K562 (cell line): ENCODE measurements around the gene C12orf43. TPM values are rescaled to one million over a fixed set of nuclear protein-coding genes. Genes with fewer than 3 reads are reported as not detected.
A peak's percentile ranks its signal among the peaks of the same experiment; 100 is the strongest.

Source experiments
- ARID1B ChIP-seq: fragments of 450-650 bp; IDR thresholded peaks from 2 replicates; pipeline ENCODE4 v1.6.1; 2016; ENCODE audit warnings: antibody characterized with exemption, mild to moderate bottlenecking, inconsistent platforms
- BACH1 ChIP-seq: fragments of 200-800 bp; sonication (Bioruptor generic); IDR thresholded peaks from 2 replicates; pipeline ENCODE4 v1.6.1; 2016; ENCODE audit warnings: missing genetic modification characterization, missing compliant biosample characterization
- BHLHE40 ChIP-seq: IDR thresholded peaks from 2 replicates; pipeline ENCODE4 v1.6.1; 2011; ENCODE audit warnings: low read length, improper control_type of control experiment
- HDAC8 ChIP-seq: fragments of 450-650 bp; IDR thresholded peaks from 2 replicates; pipeline ENCODE4 v1.6.1; 2016; ENCODE audit warnings: mild to moderate bottlenecking, missing genetic modification characterization, moderate library complexity, missing compliant biosample characterization
- LEF1 ChIP-seq: fragments of 450-650 bp; IDR thresholded peaks from 2 replicates; pipeline ENCODE4 v1.6.1; 2016; ENCODE audit warnings: mild to moderate bottlenecking
- MEF2D ChIP-seq: conservative IDR thresholded peaks from 2 replicates; pipeline ENCODE4 v1.6.1; 2016; ENCODE audit warnings: low read depth, missing genetic modification characterization, missing compliant biosample characterization
- NFRKB ChIP-seq: fragments of 450-650 bp; IDR thresholded peaks from 2 replicates; pipeline ENCODE4 v1.6.1; 2016; ENCODE audit warnings: low read depth
- PHB ChIP-seq: fragments of 250-450 bp; sonication (Bioruptor Pico); IDR thresholded peaks from 2 replicates; pipeline ENCODE4 v1.5.0; 2021
- RUNX1 ChIP-seq: sonication (generic); IDR thresholded peaks from 2 replicates; pipeline ENCODE4 v1.6.1; 2016; ENCODE audit warnings: antibody characterized with exemption, low read depth
- ZEB2 ChIP-seq: fragments of 450-650 bp; IDR thresholded peaks from 2 replicates; pipeline ENCODE4 v1.6.1; 2016
- ZNF174 ChIP-seq: fragments of 250-450 bp; sonication (Bioruptor Pico); IDR thresholded peaks from 2 replicates; pipeline ENCODE4 v1.4.0; 2020; ENCODE audit warnings: mild to moderate bottlenecking
- ZNF41 ChIP-seq: fragments of 250-450 bp; sonication (Bioruptor Pico); conservative IDR thresholded peaks from 2 replicates; pipeline ENCODE4 v1.4.0; 2020; ENCODE audit warnings: mild to moderate bottlenecking
- ZNF696 ChIP-seq: fragments of 250-450 bp; sonication (Bioruptor Pico); conservative IDR thresholded peaks from 2 replicates; pipeline ENCODE4 v1.4.0; 2020; ENCODE audit warnings: mild to moderate bottlenecking, moderate library complexity
- polyA plus RNA-seq, 8 experiments: library from polyadenylated mRNA; depleted of rRNA in 4 of 8; stranded (reverse) in 5 of 8; unstranded in 3 of 8; fragments of >200 nt; fragmentation: Nextera tagmentation in 2 of 8; fragmentation: Illumina TruSeq in 1 of 8; extraction: Ambion mirVana in 2 of 8; extraction: Trizol in 1 of 8; gene quantifications; 2 replicates each; pipeline versions ENCODE4 v1.2.1 to v1.2.3, GENCODE V29; 2011 to 2014; ENCODE audit warnings: inconsistent platforms in 1 of 8, missing spikeins in 1 of 8
- total RNA-seq, 7 experiments: library from RNA; depleted of rRNA in 6 of 7; stranded (reverse); fragments of >200 nt in 6 of 7; fragmentation: Illumina TruSeq in 2 of 7; extraction: Trizol in 2 of 7; gene quantifications; 2 replicates each; pipeline versions ENCODE4 v1.2.1 to v1.2.3, GENCODE V29; 2011 to 2021; ENCODE audit warnings: low replicate concordance in 1 of 7
- TF ChIP-seq, protein P1 (sequence below): fragments of 450-650 bp; IDR thresholded peaks from 2 replicates; pipeline ENCODE4 v1.6.1; 2016; ENCODE audit warnings: mild to moderate bottlenecking, moderate library complexity
- TF ChIP-seq, protein P2 (sequence below): fragments of 200-800 bp; sonication (Bioruptor generic); IDR thresholded peaks from 2 replicates; pipeline ENCODE4 v1.6.1; 2017; ENCODE audit warnings: missing genetic modification characterization, missing compliant biosample characterization
- TF ChIP-seq, protein P3 (sequence below): fragments of 250-450 bp; sonication (Bioruptor Pico); IDR thresholded peaks from 2 replicates; pipeline ENCODE4 v1.8.0; 2022; ENCODE audit warnings: inconsistent platforms, mild to moderate bottlenecking, moderate library complexity, borderline replicate concordance

Gene C12orf43
- total and polyA plus RNA-seq, 9 of the 15 experiments (the other 6 are each of a cell fraction or from before 2014, with no cell fraction given), result 4.3 to 22.2 (median 16.8) TPM

DNA sequence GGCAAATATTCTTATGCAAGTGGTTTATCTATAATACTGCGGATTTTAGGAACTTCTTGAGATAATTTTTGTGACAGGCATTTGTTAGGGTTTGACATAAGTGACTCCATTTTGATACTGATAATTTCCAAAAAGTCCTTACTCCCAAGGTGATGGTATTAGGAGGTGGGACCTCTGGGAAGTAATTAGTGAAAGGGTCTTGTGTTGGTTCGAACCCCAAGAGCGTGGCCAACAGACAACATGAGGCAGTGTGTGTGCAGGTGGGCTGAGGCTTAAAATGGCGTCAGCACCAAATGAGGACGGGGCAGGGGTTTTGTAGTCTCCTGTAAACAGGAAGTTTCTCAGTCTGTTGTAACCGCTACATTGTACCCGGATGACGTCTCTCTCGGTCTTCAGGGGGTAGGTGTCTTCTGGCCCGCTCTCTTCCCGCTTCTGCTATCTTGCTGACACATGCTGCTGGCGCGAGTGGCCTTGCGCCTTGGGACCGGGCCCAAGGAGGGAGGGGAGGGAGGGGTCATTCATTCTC, 1.7 kb upstream of the C12orf43 start (continued):
- TF ChIP-seq, protein P1, sequence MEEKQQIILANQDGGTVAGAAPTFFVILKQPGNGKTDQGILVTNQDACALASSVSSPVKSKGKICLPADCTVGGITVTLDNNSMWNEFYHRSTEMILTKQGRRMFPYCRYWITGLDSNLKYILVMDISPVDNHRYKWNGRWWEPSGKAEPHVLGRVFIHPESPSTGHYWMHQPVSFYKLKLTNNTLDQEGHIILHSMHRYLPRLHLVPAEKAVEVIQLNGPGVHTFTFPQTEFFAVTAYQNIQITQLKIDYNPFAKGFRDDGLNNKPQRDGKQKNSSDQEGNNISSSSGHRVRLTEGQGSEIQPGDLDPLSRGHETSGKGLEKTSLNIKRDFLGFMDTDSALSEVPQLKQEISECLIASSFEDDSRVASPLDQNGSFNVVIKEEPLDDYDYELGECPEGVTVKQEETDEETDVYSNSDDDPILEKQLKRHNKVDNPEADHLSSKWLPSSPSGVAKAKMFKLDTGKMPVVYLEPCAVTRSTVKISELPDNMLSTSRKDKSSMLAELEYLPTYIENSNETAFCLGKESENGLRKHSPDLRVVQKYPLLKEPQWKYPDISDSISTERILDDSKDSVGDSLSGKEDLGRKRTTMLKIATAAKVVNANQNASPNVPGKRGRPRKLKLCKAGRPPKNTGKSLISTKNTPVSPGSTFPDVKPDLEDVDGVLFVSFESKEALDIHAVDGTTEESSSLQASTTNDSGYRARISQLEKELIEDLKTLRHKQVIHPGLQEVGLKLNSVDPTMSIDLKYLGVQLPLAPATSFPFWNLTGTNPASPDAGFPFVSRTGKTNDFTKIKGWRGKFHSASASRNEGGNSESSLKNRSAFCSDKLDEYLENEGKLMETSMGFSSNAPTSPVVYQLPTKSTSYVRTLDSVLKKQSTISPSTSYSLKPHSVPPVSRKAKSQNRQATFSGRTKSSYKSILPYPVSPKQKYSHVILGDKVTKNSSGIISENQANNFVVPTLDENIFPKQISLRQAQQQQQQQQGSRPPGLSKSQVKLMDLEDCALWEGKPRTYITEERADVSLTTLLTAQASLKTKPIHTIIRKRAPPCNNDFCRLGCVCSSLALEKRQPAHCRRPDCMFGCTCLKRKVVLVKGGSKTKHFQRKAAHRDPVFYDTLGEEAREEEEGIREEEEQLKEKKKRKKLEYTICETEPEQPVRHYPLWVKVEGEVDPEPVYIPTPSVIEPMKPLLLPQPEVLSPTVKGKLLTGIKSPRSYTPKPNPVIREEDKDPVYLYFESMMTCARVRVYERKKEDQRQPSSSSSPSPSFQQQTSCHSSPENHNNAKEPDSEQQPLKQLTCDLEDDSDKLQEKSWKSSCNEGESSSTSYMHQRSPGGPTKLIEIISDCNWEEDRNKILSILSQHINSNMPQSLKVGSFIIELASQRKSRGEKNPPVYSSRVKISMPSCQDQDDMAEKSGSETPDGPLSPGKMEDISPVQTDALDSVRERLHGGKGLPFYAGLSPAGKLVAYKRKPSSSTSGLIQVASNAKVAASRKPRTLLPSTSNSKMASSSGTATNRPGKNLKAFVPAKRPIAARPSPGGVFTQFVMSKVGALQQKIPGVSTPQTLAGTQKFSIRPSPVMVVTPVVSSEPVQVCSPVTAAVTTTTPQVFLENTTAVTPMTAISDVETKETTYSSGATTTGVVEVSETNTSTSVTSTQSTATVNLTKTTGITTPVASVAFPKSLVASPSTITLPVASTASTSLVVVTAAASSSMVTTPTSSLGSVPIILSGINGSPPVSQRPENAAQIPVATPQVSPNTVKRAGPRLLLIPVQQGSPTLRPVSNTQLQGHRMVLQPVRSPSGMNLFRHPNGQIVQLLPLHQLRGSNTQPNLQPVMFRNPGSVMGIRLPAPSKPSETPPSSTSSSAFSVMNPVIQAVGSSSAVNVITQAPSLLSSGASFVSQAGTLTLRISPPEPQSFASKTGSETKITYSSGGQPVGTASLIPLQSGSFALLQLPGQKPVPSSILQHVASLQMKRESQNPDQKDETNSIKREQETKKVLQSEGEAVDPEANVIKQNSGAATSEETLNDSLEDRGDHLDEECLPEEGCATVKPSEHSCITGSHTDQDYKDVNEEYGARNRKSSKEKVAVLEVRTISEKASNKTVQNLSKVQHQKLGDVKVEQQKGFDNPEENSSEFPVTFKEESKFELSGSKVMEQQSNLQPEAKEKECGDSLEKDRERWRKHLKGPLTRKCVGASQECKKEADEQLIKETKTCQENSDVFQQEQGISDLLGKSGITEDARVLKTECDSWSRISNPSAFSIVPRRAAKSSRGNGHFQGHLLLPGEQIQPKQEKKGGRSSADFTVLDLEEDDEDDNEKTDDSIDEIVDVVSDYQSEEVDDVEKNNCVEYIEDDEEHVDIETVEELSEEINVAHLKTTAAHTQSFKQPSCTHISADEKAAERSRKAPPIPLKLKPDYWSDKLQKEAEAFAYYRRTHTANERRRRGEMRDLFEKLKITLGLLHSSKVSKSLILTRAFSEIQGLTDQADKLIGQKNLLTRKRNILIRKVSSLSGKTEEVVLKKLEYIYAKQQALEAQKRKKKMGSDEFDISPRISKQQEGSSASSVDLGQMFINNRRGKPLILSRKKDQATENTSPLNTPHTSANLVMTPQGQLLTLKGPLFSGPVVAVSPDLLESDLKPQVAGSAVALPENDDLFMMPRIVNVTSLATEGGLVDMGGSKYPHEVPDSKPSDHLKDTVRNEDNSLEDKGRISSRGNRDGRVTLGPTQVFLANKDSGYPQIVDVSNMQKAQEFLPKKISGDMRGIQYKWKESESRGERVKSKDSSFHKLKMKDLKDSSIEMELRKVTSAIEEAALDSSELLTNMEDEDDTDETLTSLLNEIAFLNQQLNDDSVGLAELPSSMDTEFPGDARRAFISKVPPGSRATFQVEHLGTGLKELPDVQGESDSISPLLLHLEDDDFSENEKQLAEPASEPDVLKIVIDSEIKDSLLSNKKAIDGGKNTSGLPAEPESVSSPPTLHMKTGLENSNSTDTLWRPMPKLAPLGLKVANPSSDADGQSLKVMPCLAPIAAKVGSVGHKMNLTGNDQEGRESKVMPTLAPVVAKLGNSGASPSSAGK, result peak; percentile 75
- TF ChIP-seq HDAC8 (peak; percentile 96), NFRKB (peak; percentile 43; the same call in 1 of the 2 replicates), RUNX1 (no peak), LEF1 (no peak), ZEB2 (no peak), PHB (no peak), ARID1B (peak; percentile 33; the same call in 1 of the 2 replicates), MEF2D (tag) (peak; percentile 97), ZNF174 (CRISPR knock-in tag) (no peak), BACH1 (peak; percentile 89), BHLHE40 (0 out of 2 replicates have a peak, but pooled peaks have one; percentile 10), ZNF41 (CRISPR knock-in tag) (peak; percentile 81), ZNF696 (no peak)
- TF ChIP-seq, protein P2, sequence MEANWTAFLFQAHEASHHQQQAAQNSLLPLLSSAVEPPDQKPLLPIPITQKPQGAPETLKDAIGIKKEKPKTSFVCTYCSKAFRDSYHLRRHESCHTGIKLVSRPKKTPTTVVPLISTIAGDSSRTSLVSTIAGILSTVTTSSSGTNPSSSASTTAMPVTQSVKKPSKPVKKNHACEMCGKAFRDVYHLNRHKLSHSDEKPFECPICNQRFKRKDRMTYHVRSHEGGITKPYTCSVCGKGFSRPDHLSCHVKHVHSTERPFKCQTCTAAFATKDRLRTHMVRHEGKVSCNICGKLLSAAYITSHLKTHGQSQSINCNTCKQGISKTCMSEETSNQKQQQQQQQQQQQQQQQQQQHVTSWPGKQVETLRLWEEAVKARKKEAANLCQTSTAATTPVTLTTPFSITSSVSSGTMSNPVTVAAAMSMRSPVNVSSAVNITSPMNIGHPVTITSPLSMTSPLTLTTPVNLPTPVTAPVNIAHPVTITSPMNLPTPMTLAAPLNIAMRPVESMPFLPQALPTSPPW (CRISPR knock-in tag), result peak; percentile 70
- TF ChIP-seq, protein P3, sequence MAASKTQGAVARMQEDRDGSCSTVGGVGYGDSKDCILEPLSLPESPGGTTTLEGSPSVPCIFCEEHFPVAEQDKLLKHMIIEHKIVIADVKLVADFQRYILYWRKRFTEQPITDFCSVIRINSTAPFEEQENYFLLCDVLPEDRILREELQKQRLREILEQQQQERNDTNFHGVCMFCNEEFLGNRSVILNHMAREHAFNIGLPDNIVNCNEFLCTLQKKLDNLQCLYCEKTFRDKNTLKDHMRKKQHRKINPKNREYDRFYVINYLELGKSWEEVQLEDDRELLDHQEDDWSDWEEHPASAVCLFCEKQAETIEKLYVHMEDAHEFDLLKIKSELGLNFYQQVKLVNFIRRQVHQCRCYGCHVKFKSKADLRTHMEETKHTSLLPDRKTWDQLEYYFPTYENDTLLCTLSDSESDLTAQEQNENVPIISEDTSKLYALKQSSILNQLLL (CRISPR knock-in tag), result no peak
